Measurements from ENCODE around the gene LEPR.

GRCh38 chr1:65420590-65421350 is at the start of gene LEPR, which contains the start of gene LEPROT:
- TF ChIP-seq, protein P1, sequence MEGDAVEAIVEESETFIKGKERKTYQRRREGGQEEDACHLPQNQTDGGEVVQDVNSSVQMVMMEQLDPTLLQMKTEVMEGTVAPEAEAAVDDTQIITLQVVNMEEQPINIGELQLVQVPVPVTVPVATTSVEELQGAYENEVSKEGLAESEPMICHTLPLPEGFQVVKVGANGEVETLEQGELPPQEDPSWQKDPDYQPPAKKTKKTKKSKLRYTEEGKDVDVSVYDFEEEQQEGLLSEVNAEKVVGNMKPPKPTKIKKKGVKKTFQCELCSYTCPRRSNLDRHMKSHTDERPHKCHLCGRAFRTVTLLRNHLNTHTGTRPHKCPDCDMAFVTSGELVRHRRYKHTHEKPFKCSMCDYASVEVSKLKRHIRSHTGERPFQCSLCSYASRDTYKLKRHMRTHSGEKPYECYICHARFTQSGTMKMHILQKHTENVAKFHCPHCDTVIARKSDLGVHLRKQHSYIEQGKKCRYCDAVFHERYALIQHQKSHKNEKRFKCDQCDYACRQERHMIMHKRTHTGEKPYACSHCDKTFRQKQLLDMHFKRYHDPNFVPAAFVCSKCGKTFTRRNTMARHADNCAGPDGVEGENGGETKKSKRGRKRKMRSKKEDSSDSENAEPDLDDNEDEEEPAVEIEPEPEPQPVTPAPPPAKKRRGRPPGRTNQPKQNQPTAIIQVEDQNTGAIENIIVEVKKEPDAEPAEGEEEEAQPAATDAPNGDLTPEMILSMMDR (IDR thresholded peaks at IDR 0.05): peak in 1 of 6 experiments; percentile 13
- TF ChIP-seq POLR2A (IDR thresholded peaks at IDR 0.05): peak in 3 of 4 donors; percentile 50 to 93 (median 79)

Measured in esophagus squamous epithelium (tissue), 4 donors.